NCI-H128 (cell line): Measurements from ENCODE around the gene CRTC2.

Experiments used
- DNase-seq: peaks from one replicate; lab custom pipeline; 2025; ENCODE audit not compliant: unreplicated experiment; lab: John Stamatoyannopoulos, UW

The CRTC2 gene

GRCh38 chr1:153976819-153977249, 18.4 kb upstream of the CRTC2 start:
- no peak for DNase-seq

GRCh38 chr1:153973525-153973924, 15.1 kb upstream of the CRTC2 start:
- no peak for DNase-seq

- no peak for DNase-seq
Observed at GRCh38 chr1:153973071-153973470, 14.7 kb upstream of the CRTC2 start.

- no peak for DNase-seq
Observed at GRCh38 chr1:153970346-153970745, 11.9 kb upstream of the CRTC2 start.

GRCh38 chr1:153968972-153969371, 10.6 kb upstream of the CRTC2 start:
- DNase-seq: no peak

GRCh38 chr1:153968408-153968807, 10.0 kb upstream of the CRTC2 start:
- DNase-seq: no peak

GRCh38 chr1:153968000-153968363, 9.6 kb upstream of the CRTC2 start:
- no peak for DNase-seq

- DNase-seq: peak; percentile 98
Observed at GRCh38 chr1:153967107-153967999, 8.9 kb upstream of the CRTC2 start, which contains the start of gene CREB3L4. Gene CREB3L4 (plus strand): TSS chr1:153967902. CDS start chr1:153968526, 624 bp downstream.

- no peak for DNase-seq
Observed at GRCh38 chr1:153963850-153964331, 5.5 kb upstream of the CRTC2 start.

GRCh38 chr1:153963030-153963849, 4.8 kb upstream of the CRTC2 start, which contains the start of gene SLC39A1:
Gene SLC39A1 (minus strand): TSS chr1:153963537. CDS start chr1:153962715, 822 bp downstream.
- peak; percentile 99 for DNase-seq

GRCh38 chr1:153962088-153963029, 3.9 kb upstream of the CRTC2 start:
- no peak for DNase-seq

GRCh38 chr1:153961421-153961820, 3.0 kb upstream of the CRTC2 start:
- no peak for DNase-seq

GRCh38 chr1:153960206-153960605, 1.8 kb upstream of the CRTC2 start:
- DNase-seq: no peak

- no peak for DNase-seq
Observed at GRCh38 chr1:153959454-153959853, 1.0 kb upstream of the CRTC2 start.

GRCh38 chr1:153958961-153959260, 499 bp upstream of the CRTC2 start:
- DNase-seq: no peak

- no peak for DNase-seq
Observed at GRCh38 chr1:153957744-153958110, 685 bp downstream of the CRTC2 start.

- no peak for DNase-seq
Observed at GRCh38 chr1:153956997-153957715, 1.3 kb downstream of the CRTC2 start.

GRCh38 chr1:153954826-153955225, 3.6 kb downstream of the CRTC2 start:
- DNase-seq: no peak

GRCh38 chr1:153953859-153954365, 4.5 kb downstream of the CRTC2 start:
- DNase-seq: no peak

- DNase-seq: no peak
Observed at GRCh38 chr1:153951801-153952200, 6.6 kb downstream of the CRTC2 start.
